COR-L47 (cell line): Measurements from ENCODE around the gene ZIC2.
"Not testable (repeated sequence)": the region's sequence is repeated elsewhere in the genome, so short reads cannot be mapped to it uniquely, and the experiment has no call there.

ENCODE experiments used
- DNase-seq: peaks from one replicate; lab custom pipeline; 2025; lab: John Stamatoyannopoulos, UW

Gene ZIC2

GRCh38 chr13:99981735-99982035, at the start of gene ZIC2:
TSS of gene ZIC2 (plus strand) at chr13:99981784. CDS start at chr13:99982065, 281 bp downstream.
- DNase-seq: no peak

- no peak for DNase-seq
Measured at GRCh38 chr13:99932912-99933311, 48.7 kb upstream of the ZIC2 start.

- no peak for DNase-seq
Measured at GRCh38 chr13:99935772-99936171, 45.8 kb upstream of the ZIC2 start.

- DNase-seq: no peak
Measured at GRCh38 chr13:99938635-99939034, 42.9 kb upstream of the ZIC2 start.

GRCh38 chr13:99941086-99941485, 40.5 kb upstream of the ZIC2 start:
- no peak for DNase-seq

GRCh38 chr13:99941911-99942310, 39.7 kb upstream of the ZIC2 start:
- no peak for DNase-seq

- DNase-seq: no peak
Measured at GRCh38 chr13:99944102-99944501, 37.5 kb upstream of the ZIC2 start.

- no peak for DNase-seq
Measured at GRCh38 chr13:99944606-99945005, 37.0 kb upstream of the ZIC2 start.

- DNase-seq: not testable (repeated sequence)
Measured at GRCh38 chr13:99945515-99945914, 36.1 kb upstream of the ZIC2 start.

GRCh38 chr13:99947666-99948065, 33.9 kb upstream of the ZIC2 start:
- no peak for DNase-seq

- DNase-seq: no peak
Measured at GRCh38 chr13:99948411-99948810, 33.2 kb upstream of the ZIC2 start.

- DNase-seq: no peak
Measured at GRCh38 chr13:99948907-99949678, 32.5 kb upstream of the ZIC2 start.

- DNase-seq: no peak
Measured at GRCh38 chr13:99949679-99950413, 31.7 kb upstream of the ZIC2 start.

- DNase-seq: not testable (repeated sequence)
Measured at GRCh38 chr13:99951666-99952065, 29.9 kb upstream of the ZIC2 start.

GRCh38 chr13:99953138-99953755, 28.3 kb upstream of the ZIC2 start:
- no peak for DNase-seq

- DNase-seq: no peak
Measured at GRCh38 chr13:99955107-99955746, 26.4 kb upstream of the ZIC2 start.

GRCh38 chr13:99955747-99956472, 25.7 kb upstream of the ZIC2 start:
- no peak for DNase-seq

- DNase-seq: no peak
Measured at GRCh38 chr13:99956473-99957349, 24.9 kb upstream of the ZIC2 start.

- no peak for DNase-seq
Measured at GRCh38 chr13:99958406-99959126, 23.0 kb upstream of the ZIC2 start.

- DNase-seq: no peak
Measured at GRCh38 chr13:99959127-99959539, 22.5 kb upstream of the ZIC2 start.
